ENCODE data around the gene MAP2K5.

MAP2K5 gene

DNA sequence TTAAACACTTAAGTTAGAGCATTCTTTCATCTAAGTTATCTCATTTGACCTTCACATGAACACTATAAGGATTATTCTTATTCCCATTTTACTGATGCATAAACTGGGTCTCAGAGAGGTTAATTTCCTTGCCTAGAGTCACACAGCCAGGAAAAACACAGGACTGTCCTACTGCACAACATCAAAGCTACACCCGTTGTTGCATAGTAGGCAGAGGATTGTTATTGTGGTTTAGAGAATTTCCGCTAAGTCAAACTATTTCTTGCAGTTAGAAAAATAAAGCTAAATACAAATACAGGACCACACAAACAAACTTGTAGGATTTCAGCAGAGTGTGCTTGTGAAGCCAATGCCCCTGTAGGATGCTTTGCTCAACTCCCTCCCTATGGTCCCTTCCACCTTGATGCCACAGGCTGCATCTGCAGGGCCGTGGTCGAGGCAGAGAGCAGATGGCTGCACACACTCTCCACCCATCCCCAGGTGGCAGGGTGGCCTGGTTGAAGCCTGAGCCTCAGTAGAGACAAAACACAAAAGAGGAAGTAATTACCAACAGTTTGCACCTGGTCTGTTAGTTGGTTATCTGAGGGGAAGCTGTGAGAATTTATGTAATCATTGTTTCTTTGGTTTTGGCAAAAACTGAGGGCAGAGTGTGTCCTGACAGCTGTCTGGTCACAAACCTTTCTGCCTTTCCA lies 241.7 kb downstream of the MAP2K5 start:
- no peak for DNase-seq (ENCODE audit: low spot score)

DNA sequence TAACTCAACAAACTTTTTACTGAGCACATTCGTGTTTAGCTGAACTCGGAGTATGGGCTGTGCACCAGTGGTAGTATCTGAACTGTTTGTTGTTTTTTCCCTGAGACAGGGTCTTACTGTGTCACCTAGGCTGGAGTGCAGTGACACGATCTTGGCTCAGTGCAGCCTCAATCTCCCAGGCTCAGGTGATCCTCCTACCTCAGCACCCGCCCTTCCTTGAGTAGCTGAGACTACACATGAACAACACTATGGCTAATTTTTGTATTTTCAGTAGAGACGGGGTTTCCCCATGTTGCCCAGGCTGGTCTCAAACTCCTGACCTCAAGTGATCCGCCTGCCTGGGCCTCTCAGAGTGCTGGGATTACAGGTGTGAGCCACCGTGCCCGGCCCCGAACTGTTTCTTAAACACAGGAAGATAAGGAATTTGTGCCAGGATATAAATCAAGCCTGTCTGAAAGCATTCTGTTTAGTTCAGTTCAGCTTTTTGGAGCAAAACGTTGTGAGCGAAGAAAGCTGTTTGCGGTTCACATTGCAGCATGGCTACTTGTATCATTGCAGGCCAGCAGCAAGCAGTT lies 242.4 kb downstream of the MAP2K5 start:
- DNase-seq (ENCODE audit: low spot score): no peak

DNA sequence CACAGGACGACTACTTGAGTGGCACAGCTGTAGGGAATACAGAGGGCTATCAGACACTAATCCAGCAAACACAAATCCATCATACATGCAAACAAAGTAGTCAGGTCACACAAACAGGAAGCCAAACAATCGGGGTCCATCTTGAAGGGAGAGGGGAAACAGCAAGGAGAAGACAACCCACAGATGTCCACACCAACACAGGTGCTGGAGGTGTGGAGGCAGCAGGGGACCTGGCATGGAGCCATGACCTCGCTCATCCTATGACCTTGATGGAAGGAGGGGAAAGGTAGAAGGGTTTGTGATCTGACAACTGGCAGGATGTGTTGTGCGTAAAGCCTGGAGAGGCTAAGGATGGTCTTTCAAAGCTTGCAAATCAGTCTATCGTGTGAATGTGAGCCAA lies 242.9 kb downstream of the MAP2K5 start:
- DNase-seq (ENCODE audit: low spot score): no peak

DNA sequence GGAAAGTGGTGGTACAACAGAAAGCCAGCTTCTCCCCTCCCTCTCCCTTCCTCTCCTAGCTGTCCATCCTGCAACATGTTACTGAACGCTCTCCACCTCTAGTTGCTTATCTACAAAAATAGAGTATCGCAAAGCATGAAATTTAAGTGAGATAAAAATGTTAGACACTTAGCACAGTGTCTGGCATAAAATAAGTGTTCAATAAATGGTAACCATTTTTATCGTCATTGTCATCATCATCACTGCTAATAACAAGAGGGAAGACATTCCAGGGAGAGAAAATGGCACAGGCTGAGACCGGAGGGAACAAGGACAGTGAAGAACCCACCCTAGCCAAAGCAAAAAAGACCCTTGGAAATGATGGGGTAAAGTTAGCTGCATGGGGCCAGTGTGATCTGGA lies 244.1 kb downstream of the MAP2K5 start:
- DNase-seq (ENCODE audit: low spot score): no peak

GRCh38 chr15:67788986-67789385 lies 246.5 kb downstream of the MAP2K5 start:
- DNase-seq (ENCODE audit: low spot score): no peak

- DNase-seq (ENCODE audit: low spot score): no peak
These were observed 248.3 kb downstream of the MAP2K5 start for GRCh38 chr15:67790610-67791319.

- no peak for DNase-seq (ENCODE audit: low spot score)
These were observed 249.9 kb downstream of the MAP2K5 start for GRCh38 chr15:67792250-67792942.

DNA sequence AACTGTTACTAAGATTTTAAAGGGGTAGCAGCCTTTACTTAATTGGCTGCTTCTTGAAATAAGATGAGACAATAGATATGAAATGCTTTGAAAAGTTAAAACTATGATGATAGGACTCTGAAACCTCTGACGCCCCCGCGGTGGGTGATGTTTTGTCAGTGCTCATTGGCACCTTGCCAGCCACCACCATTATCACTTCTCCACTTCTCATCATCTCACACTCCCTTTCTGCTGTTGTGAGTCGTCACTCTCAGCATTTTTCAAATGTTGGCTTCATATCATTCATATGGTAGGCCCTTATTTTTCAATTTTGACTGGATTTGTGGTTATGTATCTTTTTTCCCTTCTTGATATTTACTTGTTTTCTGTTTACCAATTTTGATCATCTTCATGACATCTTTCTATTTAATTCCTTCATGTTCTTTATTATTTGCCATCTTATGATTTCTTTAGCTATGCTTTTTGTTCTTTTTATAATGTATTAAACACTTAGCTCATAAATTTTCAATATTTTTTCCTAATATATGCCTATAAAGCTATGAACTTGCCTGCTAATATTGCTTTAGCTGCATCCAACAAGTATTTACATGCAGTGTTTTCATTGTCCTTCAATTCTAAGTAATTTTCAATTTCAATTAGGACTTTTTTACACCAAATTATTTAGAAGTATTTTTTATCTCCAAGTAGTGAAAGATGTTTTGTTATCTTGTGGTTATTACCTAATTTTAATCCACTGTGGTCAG lies 252.5 kb downstream of the MAP2K5 start:
- no peak for DNase-seq (ENCODE audit: low spot score)

- DNase-seq (ENCODE audit: low spot score): no peak
These were observed 254.0 kb downstream of the MAP2K5 start for GRCh38 chr15:67796196-67797127.

GRCh38 chr15:67799801-67800205 lies 257.3 kb downstream of the MAP2K5 start:
- no peak for DNase-seq (ENCODE audit: low spot score)

- no peak for DNase-seq (ENCODE audit: low spot score)
These were observed 258.6 kb downstream of the MAP2K5 start for GRCh38 chr15:67801142-67801541.

DNA sequence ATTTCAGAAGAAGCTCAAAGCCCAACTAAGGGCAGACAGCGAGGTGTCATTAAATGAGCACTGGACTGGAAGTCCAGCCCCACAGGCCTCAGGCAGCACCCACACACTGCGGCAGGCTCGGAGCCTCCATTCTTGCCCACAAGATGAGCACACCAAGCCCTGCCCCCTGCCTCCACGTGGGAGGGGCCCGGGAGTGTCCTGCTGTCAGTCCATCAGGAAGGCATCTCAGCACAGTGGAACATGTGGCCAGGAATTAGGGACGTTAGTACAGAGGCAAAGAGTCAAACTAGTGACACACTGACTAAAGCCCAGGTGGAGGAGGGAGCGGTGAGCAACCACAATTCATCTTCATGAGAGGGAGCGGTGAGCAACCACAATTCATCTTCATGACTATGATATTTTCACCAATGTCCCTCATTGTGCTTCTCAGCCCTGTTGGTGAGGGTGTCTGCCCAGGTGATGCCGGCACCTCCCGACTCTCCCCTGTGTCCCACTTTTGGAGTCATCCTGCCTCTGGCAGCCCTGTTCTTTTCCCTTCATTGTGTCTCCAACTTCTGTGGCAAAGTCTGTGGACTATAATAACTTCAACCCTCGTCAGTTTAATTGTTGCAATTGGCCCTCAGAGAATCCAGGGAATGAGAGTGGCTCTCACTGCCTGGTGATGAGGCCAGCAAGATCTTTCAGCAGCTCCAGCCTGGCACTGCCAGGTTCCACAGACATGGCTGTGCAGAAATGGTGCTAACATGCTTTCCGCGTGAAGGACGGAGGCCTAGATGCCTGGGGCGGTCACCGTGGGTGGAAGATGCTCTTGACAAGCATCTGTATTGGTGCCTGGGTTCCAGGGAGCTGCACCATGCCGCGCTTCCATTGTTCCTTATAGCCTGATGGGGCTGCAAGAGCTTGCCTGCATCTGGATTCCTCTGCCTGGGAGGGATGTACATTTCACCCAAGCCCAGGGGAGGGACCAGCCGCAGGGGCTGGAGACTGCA lies 259.7 kb downstream of the MAP2K5 start:
- DNase-seq (ENCODE audit: low spot score): no peak

- no peak for DNase-seq (ENCODE audit: low spot score)
These were observed 260.8 kb downstream of the MAP2K5 start for GRCh38 chr15:67803299-67803698.

DNA sequence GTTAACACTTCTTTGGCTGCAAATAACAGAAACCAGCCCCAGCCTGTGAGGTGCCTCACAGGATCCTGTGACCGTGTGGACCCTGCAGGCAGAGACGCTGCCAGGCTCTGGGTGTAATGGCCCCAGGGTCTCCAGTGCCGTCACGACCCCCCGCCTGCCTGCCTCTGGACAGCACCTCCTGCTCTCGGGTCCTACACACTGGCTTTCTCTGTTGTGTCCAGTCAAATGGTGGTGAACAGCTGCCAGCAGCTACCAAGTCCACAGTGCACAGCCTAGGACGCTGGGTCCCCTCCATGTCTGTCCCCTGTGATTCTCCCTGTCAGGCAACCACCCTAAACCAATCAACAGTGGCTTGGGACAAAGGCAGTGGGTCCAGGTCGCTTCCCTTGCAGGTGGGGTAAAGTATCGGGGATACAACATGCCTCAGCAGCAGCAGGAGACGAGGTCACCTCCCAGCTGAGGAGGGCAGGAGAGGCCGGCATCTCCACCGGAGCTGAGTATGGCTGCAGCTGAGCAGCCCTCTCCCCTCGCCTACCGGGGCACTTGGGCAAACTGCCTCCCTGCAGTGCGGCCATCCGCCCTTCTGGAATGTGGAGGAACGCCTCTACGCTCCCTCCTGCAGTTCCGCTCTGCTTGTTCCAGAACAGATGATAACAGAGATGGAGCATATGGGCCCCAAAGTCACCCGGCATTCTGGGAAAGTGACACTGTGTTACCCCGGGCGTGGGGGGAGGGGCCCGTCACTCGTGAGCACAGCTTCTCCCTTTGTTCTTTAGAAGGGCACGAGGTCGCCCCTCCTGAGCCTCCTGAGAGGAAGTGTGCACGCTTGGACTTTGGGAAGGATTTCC lies 261.7 kb downstream of the MAP2K5 start:
- no peak for DNase-seq (ENCODE audit: low spot score)

DNA sequence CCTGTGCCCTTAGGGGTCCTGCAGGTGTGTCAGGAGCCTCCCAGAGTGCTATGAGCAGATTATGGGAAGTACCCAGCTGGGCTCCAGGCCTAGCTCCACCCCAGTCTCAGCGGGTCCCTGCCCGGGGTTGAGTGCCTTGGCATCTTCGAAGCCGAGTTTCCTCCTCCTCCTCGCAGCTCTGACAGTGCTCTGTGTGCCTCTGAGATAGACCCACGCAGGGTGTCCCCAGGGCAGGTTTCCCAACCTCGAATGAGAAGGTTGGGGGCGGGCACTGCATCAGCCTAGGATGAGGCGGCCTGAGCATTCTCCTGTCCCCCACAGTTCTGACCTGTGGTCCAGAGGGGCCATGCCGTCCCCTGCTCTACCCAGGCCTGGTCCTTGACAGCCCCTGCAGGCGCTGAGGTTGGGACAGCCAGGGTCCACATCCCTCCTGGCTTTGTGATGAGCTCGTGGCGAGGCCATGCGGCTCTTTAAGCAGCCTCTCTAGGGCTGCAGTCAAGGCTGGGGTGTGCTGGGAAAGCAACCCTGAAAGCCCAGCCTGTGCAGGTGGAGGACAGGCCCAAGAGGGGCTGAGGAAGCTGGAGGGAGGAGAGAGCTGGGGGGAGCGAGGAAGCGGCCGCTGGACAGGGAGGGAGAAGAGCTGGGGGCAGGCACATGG lies 262.6 kb downstream of the MAP2K5 start:
- DNase-seq (ENCODE audit: low spot score): no peak

DNA sequence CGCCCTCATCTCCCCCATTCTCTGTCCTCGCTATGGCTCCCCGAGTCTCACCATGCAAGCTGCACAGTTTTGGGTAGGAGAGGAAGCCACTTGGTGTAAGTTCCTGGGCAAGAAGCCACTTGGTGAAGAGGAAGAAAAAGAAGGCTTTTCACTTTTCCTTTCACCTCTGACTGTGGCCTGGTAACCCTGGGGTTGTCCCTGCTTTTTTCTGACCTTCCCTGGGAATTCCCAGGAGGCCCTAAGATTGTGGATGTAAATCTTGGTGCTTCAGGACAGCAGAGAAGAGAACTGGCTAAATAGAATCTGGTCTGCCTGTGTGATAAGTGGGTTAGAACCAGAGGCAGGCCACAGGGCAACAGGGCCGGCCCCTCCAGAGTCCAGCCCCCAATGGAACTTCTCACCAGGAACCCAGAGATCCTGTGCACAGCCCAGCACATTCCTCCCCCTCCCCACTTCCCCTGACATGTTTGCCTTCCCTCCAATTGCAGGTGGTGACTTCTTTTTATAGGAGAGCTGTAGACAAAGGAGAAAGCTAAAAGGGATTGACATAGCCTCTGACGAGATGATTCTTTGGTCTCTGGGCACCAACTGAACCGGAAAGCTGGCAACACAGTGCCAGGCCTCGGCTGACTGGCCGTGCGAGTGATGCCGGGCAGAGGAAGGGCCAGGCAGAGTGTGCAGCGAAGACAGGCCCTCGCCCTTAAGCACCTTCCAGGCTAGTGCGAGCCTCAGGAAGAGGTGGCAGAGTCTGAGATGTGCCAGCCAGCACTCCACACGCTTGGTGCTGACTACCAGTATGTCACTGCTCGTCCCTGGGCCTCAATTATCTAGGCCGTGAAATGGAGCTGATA lies 263.4 kb downstream of the MAP2K5 start:
- no peak for DNase-seq (ENCODE audit: low spot score)

DNA sequence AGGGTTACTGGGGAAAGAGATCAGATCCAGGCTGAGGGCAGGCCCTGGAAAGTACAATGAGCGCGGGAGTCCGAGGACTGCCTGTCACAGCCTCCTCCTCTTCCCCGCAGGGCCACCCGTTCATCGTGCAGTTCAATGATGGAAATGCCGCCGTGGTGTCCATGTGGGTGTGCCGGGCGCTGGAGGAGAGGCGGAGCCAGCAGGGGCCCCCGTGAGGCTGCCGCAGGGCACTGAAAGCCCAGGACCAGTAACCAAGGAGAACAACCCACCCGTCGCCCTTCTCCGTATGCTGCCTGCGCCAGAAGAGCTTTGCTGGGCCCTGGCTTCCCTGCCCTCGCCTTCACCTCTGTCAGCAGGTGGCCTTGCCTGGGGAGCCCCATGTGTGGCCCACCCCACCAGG lies 264.0 kb downstream of the MAP2K5 start:
- DNase-seq (ENCODE audit: low spot score): no peak
